H1 (cell line): ENCODE results near the gene MTHFD1. TPM values are rescaled to one million over a fixed set of nuclear protein-coding genes. Genes with fewer than 3 reads are reported as not detected.
A peak's percentile ranks its signal among the peaks of the same experiment; 100 is the strongest.

Source experiments
- CTCF ChIA-PET: fragments of 300-600 bp; sonication (Branson Sonifier 250); formaldehyde crosslinking; loops from one replicate; lab custom pipeline; 2021; ENCODE audit not compliant: partially characterized antibody; lab: Charles Lee
- POLR2A ChIA-PET: fragments of 300-600 bp; sonication (Branson Sonifier 250); formaldehyde crosslinking; loops from one replicate; lab custom pipeline; 2021; ENCODE audit warnings: inconsistent platforms; ENCODE audit not compliant: partially characterized antibody; lab: Charles Lee
- DNase-seq, 2 experiments: peaks; one replicate each; pipeline versions ENCODE4 v3.0.0 to v3.0.0-alpha.2; 2010 to 2022; ENCODE audit warnings: low spot score in 2 of 2, low read depth in 1 of 2, mixed read lengths in 1 of 2
- FAIRE-seq: peaks from 2 replicates; lab custom pipeline; 2011; peaks lifted over from hg19 to GRCh38; lab: Jason Lieb, UNC
- H2AFZ ChIP-seq: 2 replicates; pipeline ENCODE4 v1.8.1; 2012; ENCODE audit warnings: low read length, inconsistent platforms
- H2AK5ac ChIP-seq: 2 replicates; pipeline ENCODE4 v1.6.1; 2013; ENCODE audit warnings: low read depth, low read length
- H2BK120ac ChIP-seq: replicated peaks from 2 replicates; pipeline ENCODE3; 2013; ENCODE audit warnings: low read depth, low read length, inconsistent platforms
- H2BK12ac ChIP-seq: 2 replicates; pipeline ENCODE4 v1.6.1; 2013; ENCODE audit warnings: low read depth, low read length
- H2BK15ac ChIP-seq: 2 replicates; pipeline ENCODE4 v1.6.1; 2013; ENCODE audit warnings: low read length
- H2BK20ac ChIP-seq: 2 replicates; pipeline ENCODE4 v1.6.1; 2013; ENCODE audit warnings: low read length
- H2BK5ac ChIP-seq: 2 replicates; pipeline ENCODE4 v1.6.1; 2013; ENCODE audit warnings: low read depth, low read length
- H3K14ac ChIP-seq: 2 replicates; pipeline ENCODE4 v1.6.1; 2013; ENCODE audit warnings: inconsistent platforms; ENCODE audit not compliant: insufficient read length
- H3K18ac ChIP-seq: 2 replicates; pipeline ENCODE4 v1.6.1; 2013; ENCODE audit warnings: low read length; ENCODE audit errors: extremely low read depth
- H3K23ac ChIP-seq: 2 replicates; pipeline ENCODE4 v1.6.1; 2013; ENCODE audit warnings: inconsistent platforms; ENCODE audit not compliant: insufficient read length
- H3K23me2 ChIP-seq: 2 replicates; pipeline ENCODE4 v1.6.1; 2013; ENCODE audit warnings: low read depth, low read length
- H3K27ac ChIP-seq: 2 replicates; pipeline ENCODE4 v1.6.1; 2011; ENCODE audit warnings: low read depth, low read length, inconsistent platforms
- H3K27me3 ChIP-seq, 4 experiments: replicated peaks in 1 of 4; 1 replicate in 1 of 4; 2 replicates in 3 of 4; pipeline versions ENCODE4 v1.6.1 to v1.8.1; 2011 to 2013; ENCODE audit warnings: low read length in 3 of 4, mild to moderate bottlenecking in 3 of 4, inconsistent platforms in 2 of 4, mixed read lengths in 2 of 4, moderate library complexity in 1 of 4; ENCODE audit not compliant: control insufficient read depth in 3 of 4, insufficient read depth in 3 of 4; ENCODE audit errors: extremely low read depth in 1 of 4
- H3K36me3 ChIP-seq, 4 experiments: 2 replicates each; pipeline versions ENCODE4 v1.6.1 to v1.8.1; 2011 to 2013; ENCODE audit warnings: mild to moderate bottlenecking in 4 of 4, low read length in 3 of 4, moderate library complexity in 2 of 4, control low read depth in 1 of 4, inconsistent platforms in 1 of 4; ENCODE audit not compliant: insufficient read depth in 4 of 4, control insufficient read depth in 2 of 4
- H3K4ac ChIP-seq: replicated peaks from 2 replicates; pipeline ENCODE3; 2013; ENCODE audit warnings: low read length, low read depth, mixed read lengths, inconsistent platforms; ENCODE audit not compliant: insufficient read length
- H3K4me1 ChIP-seq, 4 experiments: replicated peaks in 1 of 4; 1 replicate in 1 of 4; 2 replicates in 3 of 4; pipeline versions ENCODE4 v1.6.1 to v1.8.1; 2011 to 2013; ENCODE audit warnings: low read length in 3 of 4, inconsistent platforms in 2 of 4, mixed read lengths in 1 of 4; ENCODE audit not compliant: insufficient read depth in 4 of 4, control insufficient read depth in 3 of 4
- H3K4me2 ChIP-seq, 2 experiments: 2 replicates each; pipeline versions ENCODE4 v1.6.1 to v1.8.1; 2011 to 2013; ENCODE audit warnings: low read depth in 2 of 2, low read length in 2 of 2, control low read depth in 1 of 2, inconsistent platforms in 1 of 2, mild to moderate bottlenecking in 1 of 2; ENCODE audit not compliant: insufficient read depth in 1 of 2
- H3K4me3 ChIP-seq, 4 experiments: fragments of 200-600, 300-600 bp in 1 of 4; sonication (generic), shearing (Covaris generic), sonication (Bioruptor Twin) in 1 of 4; 2 replicates each; pipeline versions ENCODE4 v1.5.1 to v1.8.1; 2011 to 2016; ENCODE audit warnings: low read length in 4 of 4, low read depth in 3 of 4, control low read depth in 2 of 4, inconsistent platforms in 2 of 4, mild to moderate bottlenecking in 2 of 4, mixed read lengths in 1 of 4, moderate library complexity in 1 of 4; ENCODE audit not compliant: insufficient read depth in 2 of 4; ENCODE audit errors: extremely low read depth in 1 of 4
- H3K56ac ChIP-seq: replicated peaks from 2 replicates; pipeline ENCODE3; 2013; ENCODE audit warnings: low read depth, mild to moderate bottlenecking, mixed read lengths, low read length, inconsistent platforms; ENCODE audit not compliant: insufficient read length
- H3K79me1 ChIP-seq: 2 replicates; pipeline ENCODE4 v1.6.1; 2013; ENCODE audit warnings: low read depth, low read length, control low read depth
- H3K79me2 ChIP-seq, 2 experiments: 2 replicates each; pipeline versions ENCODE4 v1.6.1 to v1.8.1; 2012 to 2013; ENCODE audit warnings: low read length in 2 of 2, mild to moderate bottlenecking in 2 of 2, inconsistent platforms in 1 of 2; ENCODE audit not compliant: insufficient read depth in 2 of 2, control insufficient read depth in 1 of 2
- H3K9ac ChIP-seq, 4 experiments: replicated peaks in 1 of 4; 1 replicate in 1 of 4; 2 replicates in 3 of 4; pipeline versions ENCODE4 v1.6.1 to v1.8.1; 2011 to 2013; ENCODE audit warnings: low read depth in 3 of 4, low read length in 3 of 4, control low read depth in 2 of 4, mild to moderate bottlenecking in 2 of 4, moderate library complexity in 2 of 4, inconsistent platforms in 1 of 4; ENCODE audit errors: extremely low read depth in 1 of 4
- H3K9me3 ChIP-seq, 2 experiments: 2 replicates each; pipeline versions ENCODE4 v1.6.1 to v1.8.1; 2012 to 2013; ENCODE audit warnings: mild to moderate bottlenecking in 2 of 2, moderate library complexity in 2 of 2, control low read depth in 1 of 2, inconsistent platforms in 1 of 2, low read depth in 1 of 2, low read length in 1 of 2, mixed read lengths in 1 of 2; ENCODE audit not compliant: insufficient read depth in 2 of 2
- H4K20me1 ChIP-seq, 2 experiments: replicated peaks in 1 of 2; 2 replicates each; pipeline versions ENCODE3 to v1.8.1; 2011 to 2013; ENCODE audit warnings: inconsistent platforms in 2 of 2, low read length in 2 of 2, mild to moderate bottlenecking in 1 of 2; ENCODE audit not compliant: insufficient read depth in 2 of 2, control insufficient read depth in 1 of 2
- H4K5ac ChIP-seq: 2 replicates; pipeline ENCODE4 v1.6.1; 2013; ENCODE audit warnings: low read length, low read depth, mixed read lengths, inconsistent platforms; ENCODE audit not compliant: insufficient read length
- H4K8ac ChIP-seq: 2 replicates; pipeline ENCODE4 v1.8.0; 2013; ENCODE audit warnings: mild to moderate bottlenecking, moderate library complexity, low read length, inconsistent platforms; ENCODE audit not compliant: insufficient read depth; ENCODE audit errors: extremely low read depth
- H4K91ac ChIP-seq: replicated peaks from 2 replicates; pipeline ENCODE3; 2013; ENCODE audit warnings: low read length, mixed read lengths, inconsistent platforms; ENCODE audit not compliant: insufficient read length
- KDM1A ChIP-seq: fragments of 200-600, 300-600 bp; sonication (generic); IDR thresholded peaks from 2 replicates; pipeline ENCODE4 v1.7.1; 2016; ENCODE audit warnings: mild to moderate bottlenecking, low read length, borderline replicate concordance
- POLR2AphosphoS5 ChIP-seq: IDR thresholded peaks from 2 replicates; pipeline ENCODE4 v1.6.1; 2011; ENCODE audit warnings: low read depth, low read length
- SIN3A ChIP-seq, 2 experiments: IDR thresholded peaks in 1 of 2; conservative IDR thresholded peaks in 1 of 2; 2 replicates each; pipeline ENCODE4 v1.6.1; 2011 to 2012; ENCODE audit warnings: low read length in 2 of 2, improper control_type of control experiment in 1 of 2, low read depth in 1 of 2, mild to moderate bottlenecking in 1 of 2
- TBP ChIP-seq: IDR thresholded peaks from 2 replicates; pipeline ENCODE4 v1.6.1; 2011; ENCODE audit warnings: low read depth, low read length, improper control_type of control experiment
- WGBS, 2 experiments: shearing (Covaris generic) in 1 of 2; methylation state at CpG; one replicate each; pipeline versions ENCODE4 v1.1.6 to v1.1.7; 2013 to 2015; ENCODE audit warnings: low lambda C conversion rate in 2 of 2, mixed read lengths in 2 of 2, inconsistent platforms in 1 of 2, low coverage in 1 of 2, missing lambda C conversion rate in 1 of 2; ENCODE audit not compliant: insufficient replicate concordance in 2 of 2, insufficient coverage in 1 of 2, insufficient read length in 1 of 2; ENCODE audit errors: extremely low coverage in 1 of 2, missing lambda C conversion rate in 1 of 2; 5-methylcytosine and 5-hydroxymethylcytosine counted together
- polyA plus RNA-seq, 7 experiments: library from polyadenylated mRNA; depleted of rRNA in 3 of 7; stranded (reverse) in 5 of 7; unstranded in 2 of 7; fragments of >200 nt in 5 of 7; fragments of 200-250 nt in 2 of 7; gene quantifications; 1 replicate in 5 of 7; 2 replicates in 1 of 7; 4 replicates in 1 of 7; pipeline versions ENCODE4 v1.2.1 to v1.2.3, GENCODE V29; 2011 to 2013; ENCODE audit warnings: missing spikeins in 2 of 7, mixed read lengths in 2 of 7
- total RNA-seq: library from RNA; stranded (reverse); fragmentation: NEBNext Ultra II Directional; extraction: Animal tissue kit (Norgen Biotek cat#: 25700); gene quantifications from 2 replicates; pipeline ENCODE4 v1.2.1, GENCODE V29; 2021

Gene MTHFD1
- total and polyA plus RNA-seq, 2 of the 8 experiments (the other 6 are each of a cell fraction or from before 2014, with no cell fraction given) = 79.7 to 332 TPM

DNA sequence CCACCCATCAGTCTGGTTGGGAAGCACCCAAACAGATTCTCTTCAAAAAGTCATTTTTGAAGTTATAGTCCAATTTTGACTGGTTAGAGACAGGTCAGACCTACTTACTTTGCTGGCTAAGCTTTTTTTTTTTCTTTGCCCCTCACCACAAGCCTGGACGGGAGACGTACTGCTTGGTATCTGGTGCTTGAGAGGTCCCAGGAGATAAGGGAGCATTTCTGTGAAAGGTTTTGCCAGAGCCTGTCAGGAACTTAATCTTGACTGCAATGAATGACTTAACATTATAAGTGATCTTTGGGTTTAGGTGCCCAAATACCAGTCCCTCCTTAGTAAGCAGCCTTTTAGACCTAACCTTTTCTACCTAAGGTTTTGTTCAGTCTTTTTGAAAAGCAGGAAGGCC is 6.3 kb downstream of the MTHFD1 start:
- Histone ChIP-seq H4K8ac (no peak overlapping the region), H3K23me2 (no peaks in the 10 kb centered on the region), H3K4me2 (no peak overlapping the region), H4K91ac (no peak overlapping the region), H3K79me1 (peaks cover 13% of the 10 kb centered on the region), H2BK120ac (no peak overlapping the region)
- 97% methylated on average over 2 of the region's 2 CpGs; no CpG with 5 or more reads in 1 of the 2 experiments for WGBS, 2 experiments
- no peak for FAIRE-seq
- CTCF ChIA-PET = interaction anchor here (0.9 to 3.7 kb wide), 8 partner anchors 11 to 72 kb away, joined by 3 to 16 read pairs (median 7); no protein-coding TSS in a partner anchor
- TF ChIP-seq SIN3A (conservative IDR thresholded peaks at IDR 0.05 in 1 of 2, IDR thresholded peaks at IDR 0.05 in 1 of 2; ENCODE audit: low read depth in 1 of 2, low read length in 2 of 2) = no peak
- no peak for TF ChIP-seq POLR2AphosphoS5
- TF ChIP-seq KDM1A = no peak
- TF ChIP-seq TBP = no peak
- TF ChIP-seq, all 59 proteins: peak for 0
- no peak for DNase-seq
- Histone ChIP-seq H3K14ac (no peak overlapping the region), H3K9me3 (no peaks in the 10 kb centered on the region), H3K4ac (no peak overlapping the region), H2AFZ (no peak overlapping the region), H2BK12ac (no peak overlapping the region), H3K27me3 (no peaks in the 10 kb centered on the region), H2BK15ac (no peak overlapping the region), H3K4me3 (no peak overlapping the region), H3K18ac (no peak overlapping the region), H3K36me3 (peaks cover 0 to 6% (median 1%) of the 10 kb centered on the region in 4 experiments; a peak in 3 of 8 replicates), H2BK20ac (no peak overlapping the region), H2AK5ac (0 out of 2 replicates have a peak overlapping the region, but pooled peaks have one; percentile 47), H3K23ac (no peak overlapping the region), H3K4me1 (peaks cover 6 to 25% (median 17%) of the 10 kb centered on the region in 4 experiments), H4K20me1 (peaks cover 8 to 19% of the 10 kb centered on the region in 2 experiments), H4K5ac (no peak overlapping the region), H3K56ac (no peak overlapping the region), H3K79me2 (peaks cover 34 to 85% of the 10 kb centered on the region in 2 experiments), H2BK5ac (0 out of 2 replicates have a peak overlapping the region, but pooled peaks have one; percentile 55), H3K9ac (no peak overlapping the region), H3K27ac (no peak overlapping the region)
- POLR2A ChIA-PET = interaction anchor here (0.5 to 4.7 kb wide), 8 partner anchors 9 to 579 kb away, joined by 3 to 30 read pairs (median 3); no protein-coding TSS in a partner anchor
